ENCODE data around the gene PREX1. TPM values are rescaled to one million over a fixed set of nuclear protein-coding genes. Genes with fewer than 3 reads are reported as not detected.
A peak's percentile ranks its signal among the peaks of the same experiment; 100 is the strongest.

Gene PREX1
- total and polyA plus RNA-seq, 2 experiments from 2014 or later, result 4.5 to 12.5 TPM

- Histone ChIP-seq H3K27me3 (no peaks in the 10 kb centered on the region), H3K9me3 (ENCODE audit: low read depth) (no peaks in the 10 kb centered on the region), H3K4me1 (ENCODE audit: low read depth) (peaks cover 12% of the 10 kb centered on the region), H3K4me3 (no peak overlapping the region), H3K36me3 (no peaks in the 10 kb centered on the region), H3K27ac (no peak overlapping the region)
- DNase-seq (ENCODE audit: low read depth in 1 of 2, low spot score in 1 of 2), result no peak
- TF ChIP-seq, protein P1, sequence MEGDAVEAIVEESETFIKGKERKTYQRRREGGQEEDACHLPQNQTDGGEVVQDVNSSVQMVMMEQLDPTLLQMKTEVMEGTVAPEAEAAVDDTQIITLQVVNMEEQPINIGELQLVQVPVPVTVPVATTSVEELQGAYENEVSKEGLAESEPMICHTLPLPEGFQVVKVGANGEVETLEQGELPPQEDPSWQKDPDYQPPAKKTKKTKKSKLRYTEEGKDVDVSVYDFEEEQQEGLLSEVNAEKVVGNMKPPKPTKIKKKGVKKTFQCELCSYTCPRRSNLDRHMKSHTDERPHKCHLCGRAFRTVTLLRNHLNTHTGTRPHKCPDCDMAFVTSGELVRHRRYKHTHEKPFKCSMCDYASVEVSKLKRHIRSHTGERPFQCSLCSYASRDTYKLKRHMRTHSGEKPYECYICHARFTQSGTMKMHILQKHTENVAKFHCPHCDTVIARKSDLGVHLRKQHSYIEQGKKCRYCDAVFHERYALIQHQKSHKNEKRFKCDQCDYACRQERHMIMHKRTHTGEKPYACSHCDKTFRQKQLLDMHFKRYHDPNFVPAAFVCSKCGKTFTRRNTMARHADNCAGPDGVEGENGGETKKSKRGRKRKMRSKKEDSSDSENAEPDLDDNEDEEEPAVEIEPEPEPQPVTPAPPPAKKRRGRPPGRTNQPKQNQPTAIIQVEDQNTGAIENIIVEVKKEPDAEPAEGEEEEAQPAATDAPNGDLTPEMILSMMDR (IDR thresholded peaks at IDR 0.05; ENCODE audit: low read depth, low read length), result no peak
Observed at GRCh38 chr20:48736231-48736630, 91.6 kb downstream of the PREX1 start.

DNA sequence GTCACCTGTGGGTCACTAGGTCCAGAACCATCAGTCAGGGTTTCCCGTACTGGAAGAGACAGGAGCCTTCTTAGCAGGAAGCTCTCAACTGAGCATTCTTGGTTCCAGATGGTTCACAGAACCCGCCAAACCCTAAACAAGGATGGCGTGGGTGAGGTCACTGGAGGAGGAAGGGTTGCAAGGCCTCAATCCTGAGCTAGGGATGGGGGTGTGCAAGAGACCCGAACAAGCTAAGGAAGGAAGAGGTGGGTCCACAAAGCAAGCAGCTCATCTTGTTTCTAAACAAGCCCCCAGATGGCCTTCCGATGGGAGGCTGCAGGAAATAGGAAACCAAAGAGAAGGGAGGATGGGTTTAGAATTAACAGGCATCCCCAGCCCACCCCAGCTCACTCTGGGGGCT lies 92.7 kb downstream of the PREX1 start:
- TF ChIP-seq, protein P1 (IDR thresholded peaks at IDR 0.05; ENCODE audit: low read depth, low read length), result no peak
- Histone ChIP-seq H3K36me3 (no peaks in the 10 kb centered on the region), H3K27ac (no peak overlapping the region), H3K9me3 (ENCODE audit: low read depth) (no peaks in the 10 kb centered on the region), H3K4me3 (no peak overlapping the region), H3K27me3 (no peaks in the 10 kb centered on the region), H3K4me1 (ENCODE audit: low read depth) (peaks cover 12% of the 10 kb centered on the region)
- DNase-seq (ENCODE audit: low read depth in 1 of 2, low spot score in 1 of 2), result peak in 1 of 2 donors; percentile 15

DNA sequence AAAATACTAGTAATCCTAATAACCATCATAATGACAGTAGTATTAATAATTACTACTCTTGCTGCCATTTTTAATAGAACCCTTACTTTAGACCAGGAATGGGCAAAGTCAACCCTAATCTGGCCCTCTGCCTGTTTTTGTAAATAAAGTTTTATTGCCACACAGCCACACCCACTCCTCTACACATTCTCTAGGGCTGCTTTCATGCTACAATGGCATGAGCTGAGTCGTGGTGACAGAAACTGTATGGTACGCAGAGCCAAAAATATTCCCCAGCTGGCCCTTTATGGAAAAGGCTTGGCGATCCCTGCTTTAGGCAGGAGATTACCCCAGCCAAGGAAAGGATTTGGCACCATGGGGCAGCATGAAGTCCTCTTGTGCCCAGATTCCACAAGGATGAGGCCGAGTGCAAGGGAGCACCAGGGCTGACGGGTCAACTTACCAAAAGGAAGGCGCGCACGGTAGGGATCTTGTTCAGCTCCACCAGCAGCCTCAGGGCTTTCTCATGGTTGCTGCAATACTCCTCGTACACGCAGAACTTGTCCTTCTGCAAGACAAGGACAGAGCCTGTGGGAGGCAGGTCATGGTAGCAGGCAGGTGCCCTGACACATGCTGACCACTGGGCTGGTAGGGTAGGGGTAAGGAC lies 93.6 kb downstream of the PREX1 start:
- no peaks in the 10 kb centered on the region for H3K27me3 ChIP-seq
- H3K9me3 ChIP-seq (ENCODE audit: low read depth), result no peaks in the 10 kb centered on the region
- no peak overlapping the region for H3K4me3 ChIP-seq
- TF ChIP-seq, protein P1 (IDR thresholded peaks at IDR 0.05; ENCODE audit: low read depth, low read length), result no peak
- no peaks in the 10 kb centered on the region for H3K36me3 ChIP-seq
- peaks cover 11% of the 10 kb centered on the region for H3K4me1 ChIP-seq (ENCODE audit: low read depth)
- H3K27ac ChIP-seq, result no peak overlapping the region
- no peak for DNase-seq (ENCODE audit: low read depth in 1 of 2, low spot score in 1 of 2)

GRCh38 chr20:48733296-48733790 lies 94.5 kb downstream of the PREX1 start:
- Histone ChIP-seq H3K9me3 (ENCODE audit: low read depth) (no peaks in the 10 kb centered on the region), H3K4me1 (ENCODE audit: low read depth) (peaks cover 2% of the 10 kb centered on the region), H3K27ac (no peak overlapping the region), H3K4me3 (no peak overlapping the region), H3K27me3 (no peaks in the 10 kb centered on the region), H3K36me3 (no peaks in the 10 kb centered on the region)
- peak in 1 of 2 donors; percentile 22 for DNase-seq (ENCODE audit: low read depth in 1 of 2, low spot score in 1 of 2)
- TF ChIP-seq, protein P1 (IDR thresholded peaks at IDR 0.05; ENCODE audit: low read depth, low read length), result no peak

DNA sequence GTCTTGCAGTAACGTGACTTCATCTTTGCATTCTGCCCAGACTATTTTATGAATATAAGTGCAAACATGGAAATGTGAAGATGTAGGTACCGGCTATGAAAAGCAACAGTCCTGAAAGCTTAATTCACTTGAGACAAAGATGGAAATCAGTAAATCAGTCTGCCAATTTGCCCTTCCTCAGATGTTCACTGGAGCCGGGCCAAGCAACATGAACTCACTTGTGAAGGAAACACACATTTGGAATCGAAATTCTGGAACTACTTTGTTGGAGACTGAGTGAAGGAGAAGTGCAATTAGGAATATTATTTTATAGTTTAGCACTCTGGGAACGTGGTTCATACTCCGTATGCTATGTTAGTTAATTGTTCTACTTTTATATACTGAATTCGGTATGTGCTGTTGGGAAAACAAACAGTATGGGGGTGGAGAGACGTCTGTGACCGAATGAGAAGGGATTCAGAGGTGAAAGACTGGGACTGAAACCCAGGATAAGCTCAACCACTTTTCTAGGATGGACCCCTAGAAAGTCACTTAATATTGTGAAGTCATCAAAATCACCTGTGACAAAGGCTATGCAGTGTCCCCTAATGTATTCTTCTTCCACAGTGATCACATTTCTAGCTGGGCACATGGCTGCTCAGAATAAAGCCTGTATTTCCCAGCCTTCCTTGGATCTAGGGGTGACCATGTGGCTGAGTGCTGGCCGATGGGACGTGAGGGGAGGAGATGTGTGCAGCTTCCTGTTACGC lies 95.5 kb downstream of the PREX1 start:
- TF ChIP-seq, protein P1 (IDR thresholded peaks at IDR 0.05; ENCODE audit: low read depth, low read length), result no peak
- no peaks in the 10 kb centered on the region for H3K36me3 ChIP-seq

More for the DNA sequence above, 95.5 kb downstream of the PREX1 start:
- no peak for DNase-seq (ENCODE audit: low read depth in 1 of 2, low spot score in 1 of 2)
- Histone ChIP-seq H3K27ac (no peak overlapping the region), H3K9me3 (ENCODE audit: low read depth) (no peaks in the 10 kb centered on the region), H3K4me1 (ENCODE audit: low read depth) (no peaks in the 10 kb centered on the region), H3K4me3 (no peak overlapping the region), H3K27me3 (no peaks in the 10 kb centered on the region)

All from cardiac muscle cell (in vitro differentiated cells and primary cell).